Erythroblast (primary cell): ENCODE data around the gene TOMM7.
"Not testable (repeated sequence)": the region's sequence is repeated elsewhere in the genome, so short reads cannot be mapped to it uniquely, and the experiment has no call there.

Source experiments
- DNase-seq, 2 experiments: peaks; one replicate each; lab custom pipeline; 2025; lab: John Stamatoyannopoulos, UW
- GATA1 ChIP-seq: IDR thresholded peaks from 2 replicates; pipeline ENCODE4 v1.6.1; 2011; ENCODE audit warnings: low read depth, mild to moderate bottlenecking, control low read depth, low read length, moderate library complexity
- POLR2A ChIP-seq: IDR thresholded peaks from 2 replicates; pipeline ENCODE4 v1.6.1; 2011; ENCODE audit warnings: mild to moderate bottlenecking, low read length

TOMM7 gene

GRCh38 chr7:22823142-22823497 lies 471 bp upstream of the TOMM7 start:
- DNase-seq, result no peak
- TF ChIP-seq POLR2A (no peak), GATA1 (no peak)

GRCh38 chr7:22821702-22822485 lies 755 bp downstream of the TOMM7 start:
- peak; percentile 30 to 52 for DNase-seq
- TF ChIP-seq POLR2A (no peak), GATA1 (no peak)

- TF ChIP-seq GATA1 (no peak), POLR2A (no peak)
- DNase-seq, result no peak
These were observed 3.2 kb downstream of the TOMM7 start for GRCh38 chr7:22819476-22819875.

GRCh38 chr7:22814261-22815208 lies 8.1 kb downstream of the TOMM7 start:
- TF ChIP-seq GATA1 (no peak), POLR2A (no peak)
- no peak for DNase-seq

- TF ChIP-seq GATA1, result no peak
- TF ChIP-seq POLR2A, result no peak
- no peak for DNase-seq
These were observed 10.3 kb downstream of the TOMM7 start for GRCh38 chr7:22812353-22812752.

GRCh38 chr7:22811746-22812280 lies 10.8 kb downstream of the TOMM7 start:
- no peak for TF ChIP-seq POLR2A
- DNase-seq, result no peak

- DNase-seq, result no peak
- TF ChIP-seq POLR2A (no peak), GATA1 (no peak)
These were observed 11.8 kb downstream of the TOMM7 start for GRCh38 chr7:22810843-22811242.

- no peak for DNase-seq
- TF ChIP-seq GATA1 (no peak), POLR2A (no peak)
These were observed 12.6 kb downstream of the TOMM7 start for GRCh38 chr7:22809902-22810642.

- DNase-seq, result no peak
- no peak for TF ChIP-seq POLR2A
- TF ChIP-seq GATA1, result no peak
These were observed 14.5 kb downstream of the TOMM7 start for GRCh38 chr7:22808140-22808539.

GRCh38 chr7:22806752-22807151 lies 15.9 kb downstream of the TOMM7 start:
- TF ChIP-seq GATA1 (no peak), POLR2A (no peak)
- no peak for DNase-seq

GRCh38 chr7:22805227-22805626 lies 17.4 kb downstream of the TOMM7 start:
- DNase-seq, result no peak
- TF ChIP-seq GATA1, result no peak
- TF ChIP-seq POLR2A, result no peak

- not testable (repeated sequence) for DNase-seq
These were observed 19.8 kb downstream of the TOMM7 start for GRCh38 chr7:22802831-22803230.

- TF ChIP-seq POLR2A (no peak), GATA1 (no peak)
- DNase-seq, result no peak
These were observed 20.2 kb downstream of the TOMM7 start for GRCh38 chr7:22802426-22802825.
